HG03460 (cell line): ENCODE measurements around the gene HOMER1.

Experiments used
- ATAC-seq: cut with Tn5 transposase; IDR thresholded peaks from one replicate; pipeline ENCODE4 v1.9.1; 2021; ENCODE audit not compliant: unreplicated experiment

Gene HOMER1, protein sequence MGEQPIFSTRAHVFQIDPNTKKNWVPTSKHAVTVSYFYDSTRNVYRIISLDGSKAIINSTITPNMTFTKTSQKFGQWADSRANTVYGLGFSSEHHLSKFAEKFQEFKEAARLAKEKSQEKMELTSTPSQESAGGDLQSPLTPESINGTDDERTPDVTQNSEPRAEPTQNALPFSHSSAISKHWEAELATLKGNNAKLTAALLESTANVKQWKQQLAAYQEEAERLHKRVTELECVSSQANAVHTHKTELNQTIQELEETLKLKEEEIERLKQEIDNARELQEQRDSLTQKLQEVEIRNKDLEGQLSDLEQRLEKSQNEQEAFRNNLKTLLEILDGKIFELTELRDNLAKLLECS

DNA sequence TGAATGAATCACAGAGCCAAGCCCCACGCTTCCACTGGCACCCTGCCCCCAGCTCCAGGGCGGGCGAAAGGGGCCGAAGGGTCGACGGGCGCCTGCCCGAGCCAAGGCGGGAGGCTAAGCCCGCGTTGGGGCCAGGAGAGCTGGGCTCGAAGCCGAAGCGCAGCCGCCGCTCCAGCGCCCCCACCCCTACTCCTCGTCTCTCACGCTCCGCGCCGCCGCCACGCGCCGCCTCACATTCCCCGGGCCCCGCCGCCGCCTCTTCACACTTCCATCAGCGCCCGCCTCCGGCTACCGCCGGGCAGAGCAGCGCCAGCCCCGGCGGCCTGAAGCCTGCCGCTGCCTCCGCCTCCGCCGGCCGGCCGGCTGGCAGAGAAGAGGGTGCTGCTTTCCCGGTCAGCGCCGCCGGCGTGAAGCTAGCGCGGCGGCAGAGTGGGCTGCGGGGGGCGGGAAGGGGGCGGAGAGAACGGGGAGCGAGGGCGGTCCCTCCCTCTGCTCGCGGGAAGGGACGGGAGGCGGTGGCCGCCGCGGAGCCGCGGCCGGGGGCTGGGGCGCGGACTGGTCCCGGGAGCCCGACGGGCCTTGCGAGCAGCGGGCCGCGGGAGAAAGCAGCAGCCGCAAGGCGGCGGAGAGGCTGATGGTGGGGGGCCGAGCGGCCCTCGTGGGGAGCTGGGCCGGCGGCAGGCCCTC, at the start of gene HOMER1:
Gene HOMER1, minus strand, starts transcription at position 431 of the 687 bp plus-strand sequence. CDS start 1,360 bp downstream, outside the sequence.
- peak; percentile 61 for ATAC-seq

DNA sequence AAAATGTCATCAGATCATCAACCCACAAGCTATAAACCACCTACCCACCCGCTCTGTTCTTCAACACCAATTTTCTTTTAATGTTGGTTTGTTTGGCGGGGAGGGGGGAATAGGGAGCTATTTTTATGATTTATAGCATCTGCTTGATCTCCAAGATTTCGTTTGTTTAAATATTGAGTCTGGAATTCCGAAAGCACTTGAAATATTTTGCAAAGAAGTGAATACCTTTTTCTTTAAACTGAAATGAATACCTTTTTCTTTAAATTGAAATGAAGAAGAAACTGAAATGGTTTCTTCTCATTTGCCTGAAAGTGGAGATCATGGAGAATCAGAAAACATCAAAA, 49.3 kb upstream of the HOMER1 start:
- ATAC-seq = no peak

DNA sequence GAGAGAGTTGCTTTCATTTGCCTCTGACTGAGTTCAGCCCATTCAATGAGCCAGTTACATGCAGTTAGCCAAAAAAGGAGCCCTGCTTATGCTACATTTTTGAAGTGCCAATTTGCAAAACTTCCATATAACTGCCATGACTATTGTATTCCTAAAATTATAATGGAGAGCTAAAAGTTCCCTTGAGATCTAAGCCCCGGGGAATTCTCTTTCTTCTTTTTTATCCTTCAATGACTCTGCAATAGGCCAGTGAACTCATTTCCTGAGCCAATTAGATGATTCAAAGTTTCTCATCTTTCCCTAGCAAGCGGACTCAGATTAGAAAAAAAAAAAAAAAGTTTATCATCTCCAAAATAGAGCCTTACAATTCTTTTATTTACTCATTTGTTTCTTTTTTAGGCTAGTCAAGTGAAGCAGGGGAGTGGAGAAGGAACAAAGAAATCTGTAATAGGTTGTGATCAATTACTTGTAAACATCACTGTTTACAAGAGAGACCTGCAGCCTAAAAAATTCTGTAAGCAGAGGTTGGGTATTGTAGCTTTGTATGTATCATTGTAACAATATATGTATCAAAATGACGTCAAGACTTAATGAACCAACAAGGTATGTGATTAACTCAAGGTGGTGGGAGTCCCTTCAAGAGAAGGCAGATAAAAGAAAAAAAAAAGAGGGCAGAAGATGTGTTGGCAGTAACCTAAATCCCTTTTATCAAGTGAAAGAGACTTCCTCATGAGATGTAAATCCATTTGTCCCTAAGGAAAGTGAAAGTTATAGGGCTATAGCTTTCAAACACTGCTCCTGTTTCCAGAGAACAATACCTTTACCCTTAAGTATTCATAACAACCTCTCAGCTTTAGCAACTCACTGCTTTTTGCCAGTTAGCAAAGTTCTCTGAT, 48.7 kb upstream of the HOMER1 start:
- ATAC-seq = no peak

DNA sequence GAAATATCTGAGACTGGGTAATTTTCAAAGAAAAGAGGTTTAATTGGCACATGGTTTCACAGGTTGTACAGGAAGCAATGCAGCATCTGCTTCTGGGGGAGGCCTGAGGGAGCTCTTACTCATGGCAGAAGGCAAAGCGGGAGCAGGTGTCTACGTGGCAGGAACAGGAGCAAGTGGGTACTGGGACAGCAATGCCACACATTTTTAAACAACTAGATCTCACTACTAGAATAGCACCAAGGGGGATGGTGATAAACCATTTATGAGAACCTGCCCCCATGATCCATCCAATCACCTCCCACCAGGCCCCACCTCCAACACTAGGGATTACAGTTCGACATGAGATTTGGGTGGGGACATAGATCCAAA, 47.6 kb upstream of the HOMER1 start:
- ATAC-seq = peak; percentile 41

DNA sequence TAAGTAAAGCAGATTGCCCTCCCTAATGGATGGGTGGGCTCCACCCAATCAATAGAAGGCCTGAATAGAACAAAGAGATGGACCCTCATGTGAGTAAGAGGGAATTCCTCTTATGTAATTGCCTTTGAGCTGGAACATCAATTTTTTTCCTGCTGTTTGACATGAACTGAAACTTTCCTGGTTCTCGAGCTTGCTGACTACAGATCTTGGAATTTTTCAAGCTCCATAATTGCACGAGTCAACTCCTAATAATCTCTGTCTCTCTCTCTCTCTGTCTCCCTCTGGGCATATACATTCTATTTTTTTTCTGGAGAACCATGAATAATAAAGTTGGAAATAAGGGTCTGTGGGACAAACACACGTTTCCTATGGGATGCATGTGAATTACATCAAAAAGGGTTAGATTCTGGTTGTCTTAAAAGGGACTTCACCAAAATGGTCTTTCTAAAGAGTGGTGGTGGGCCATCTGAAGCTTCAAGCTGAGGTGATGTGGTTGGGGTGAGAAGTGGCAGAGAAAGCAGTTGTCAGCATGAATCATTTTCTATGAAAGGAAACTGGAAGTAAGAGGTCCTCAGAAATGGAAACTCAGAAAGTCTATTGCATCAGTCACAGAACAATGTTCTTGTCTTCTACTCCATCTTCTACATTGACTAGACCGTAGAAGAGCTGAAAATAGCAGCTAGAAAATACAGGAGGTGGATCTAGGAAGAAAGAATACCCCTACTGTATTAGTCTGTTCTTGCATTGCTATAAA, 47.0 kb upstream of the HOMER1 start:
- peak; percentile 79 for ATAC-seq

DNA sequence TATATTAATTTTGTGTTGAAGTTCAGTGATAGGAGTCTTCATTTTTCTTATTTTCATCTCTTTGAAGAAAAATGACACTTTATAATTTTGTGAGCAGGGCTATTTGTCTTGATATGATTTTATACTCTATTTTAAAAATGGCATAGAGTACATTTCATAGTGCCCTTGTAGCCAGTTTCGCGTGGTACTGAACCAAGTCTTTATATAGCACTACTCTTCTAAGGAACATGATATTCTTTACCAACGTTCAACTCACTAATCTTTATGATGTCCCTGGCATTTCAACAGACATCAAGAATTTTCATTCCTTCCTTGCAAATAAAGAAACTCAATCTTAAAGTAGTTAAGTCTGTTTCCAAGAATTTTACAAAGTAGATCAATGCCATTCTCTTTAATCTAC, 41.5 kb upstream of the HOMER1 start:
- no peak for ATAC-seq

DNA sequence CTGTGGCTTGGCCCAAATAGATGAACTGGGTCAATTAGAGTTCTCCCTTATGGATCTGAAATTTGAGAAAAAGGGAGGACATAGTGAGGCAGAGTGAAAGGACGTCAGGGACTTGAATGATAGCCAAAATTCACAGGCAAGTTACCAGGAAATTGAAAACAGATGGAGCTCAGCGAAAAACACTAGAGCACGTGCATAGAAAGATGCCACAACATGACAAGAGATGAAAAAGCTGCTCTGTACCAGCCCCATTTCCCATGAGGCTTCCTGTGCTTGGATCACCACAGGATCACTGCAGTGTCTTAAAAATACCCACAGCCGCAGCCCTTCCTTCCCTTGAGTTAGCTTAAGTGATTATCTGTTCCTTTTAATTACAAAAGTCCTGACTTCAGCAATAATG, 39.0 kb upstream of the HOMER1 start:
- ATAC-seq = no peak

DNA sequence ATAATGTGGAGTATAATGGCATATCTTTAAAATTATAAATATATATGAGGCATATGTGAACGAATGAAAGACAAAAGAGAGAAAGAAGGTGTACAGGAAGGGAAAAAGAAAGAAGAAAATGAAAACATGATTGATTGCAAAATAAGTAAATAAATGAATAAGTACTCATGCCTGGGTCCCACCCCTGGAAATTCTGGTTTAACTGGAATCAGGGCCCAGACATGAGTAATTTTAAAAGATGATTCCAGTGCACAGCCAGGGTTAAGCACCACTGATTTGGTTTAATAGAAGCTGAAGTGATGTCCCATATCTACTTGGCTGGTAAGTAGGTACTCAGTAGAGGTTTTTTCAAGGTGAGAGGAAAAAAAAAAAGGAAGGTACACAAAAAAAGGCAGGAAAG, 34.0 kb upstream of the HOMER1 start:
- ATAC-seq = no peak

DNA sequence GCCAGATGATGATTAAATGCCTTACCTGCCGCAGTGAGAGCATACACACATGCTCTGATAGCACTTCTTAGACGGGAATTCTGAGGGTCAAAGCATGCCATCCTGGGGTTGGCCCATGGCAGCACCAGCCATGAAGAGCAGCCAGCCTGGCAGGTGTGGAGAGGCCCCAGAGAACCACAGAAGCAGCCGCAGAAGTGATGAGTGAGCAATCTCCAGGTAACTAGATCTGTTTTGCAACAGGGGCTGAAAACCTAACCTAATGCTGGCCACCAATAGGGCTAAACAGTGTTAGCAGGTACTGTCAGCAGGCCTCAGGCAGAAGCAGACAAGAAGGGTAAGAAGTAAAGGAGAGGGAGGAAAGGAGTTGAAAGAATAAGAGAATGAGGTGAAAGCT, 33.5 kb upstream of the HOMER1 start:
- no peak for ATAC-seq

DNA sequence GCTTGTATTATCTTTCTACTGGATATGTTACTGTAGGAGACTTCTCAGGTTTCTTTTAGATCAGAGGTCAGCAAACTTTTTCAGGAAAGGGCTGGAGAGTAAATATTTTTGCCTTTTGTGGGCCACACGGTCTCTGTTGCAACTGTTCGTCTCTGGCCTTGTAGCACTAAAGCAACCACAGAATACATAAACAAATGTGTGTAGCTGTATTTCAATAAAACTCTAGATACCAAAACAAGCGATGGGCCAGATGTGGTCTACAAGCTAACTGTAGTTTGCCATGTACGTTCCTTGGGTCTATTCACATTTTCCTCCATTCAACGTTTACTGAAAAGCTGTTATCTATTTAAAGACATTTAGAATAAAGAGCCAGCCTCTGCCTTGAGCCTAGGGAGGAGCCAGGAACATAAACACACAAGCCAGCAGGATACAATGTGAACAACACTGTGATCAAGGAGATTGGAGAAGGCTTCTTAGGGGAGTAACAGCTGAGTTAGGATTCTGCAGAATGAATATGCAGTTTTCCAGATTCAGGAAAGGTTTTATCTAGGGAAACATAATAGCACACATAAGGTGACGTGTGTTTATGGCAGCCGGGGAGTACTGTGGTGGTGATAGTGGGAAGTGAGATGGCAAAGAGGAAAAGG, 33.0 kb upstream of the HOMER1 start:
- no peak for ATAC-seq

DNA sequence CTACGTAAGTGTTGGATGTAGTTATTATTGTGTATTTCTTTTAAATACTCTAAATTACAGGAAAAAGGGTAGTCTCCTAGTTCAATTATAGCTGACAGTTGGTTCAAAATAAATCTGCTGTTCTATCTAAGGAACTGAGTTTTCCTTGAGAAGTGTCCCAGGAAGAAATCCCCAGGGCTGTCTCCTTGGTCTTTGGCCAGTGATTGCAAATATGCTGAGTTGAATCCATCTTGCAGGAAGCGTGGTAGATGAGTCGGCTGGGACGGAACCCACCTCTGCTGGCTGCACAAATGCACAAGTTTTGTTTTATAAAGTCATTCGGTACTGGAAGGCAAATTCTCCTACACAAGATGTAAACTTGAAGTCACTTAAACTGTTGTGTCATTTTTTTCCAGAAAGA, 30.2 kb upstream of the HOMER1 start:
- ATAC-seq = no peak

DNA sequence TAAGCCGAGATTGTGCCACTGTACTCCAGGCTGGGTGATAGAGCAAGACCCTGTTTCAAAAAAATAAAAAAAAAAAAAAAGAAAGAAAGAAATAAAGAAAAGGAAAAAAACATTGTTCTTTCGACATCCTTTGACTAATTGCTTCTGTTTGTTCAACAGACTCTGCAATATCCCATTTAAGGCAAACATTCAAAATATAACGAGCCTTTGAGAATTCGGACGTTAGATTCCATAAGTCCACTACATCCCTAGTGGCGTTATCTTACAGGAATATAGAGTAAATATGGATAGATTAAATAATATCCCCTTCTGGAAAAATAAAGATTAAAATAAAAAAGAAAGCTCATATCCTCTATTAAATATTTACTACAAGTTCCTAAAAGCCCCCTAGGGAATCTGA, 27.0 kb upstream of the HOMER1 start:
- no peak for ATAC-seq

DNA sequence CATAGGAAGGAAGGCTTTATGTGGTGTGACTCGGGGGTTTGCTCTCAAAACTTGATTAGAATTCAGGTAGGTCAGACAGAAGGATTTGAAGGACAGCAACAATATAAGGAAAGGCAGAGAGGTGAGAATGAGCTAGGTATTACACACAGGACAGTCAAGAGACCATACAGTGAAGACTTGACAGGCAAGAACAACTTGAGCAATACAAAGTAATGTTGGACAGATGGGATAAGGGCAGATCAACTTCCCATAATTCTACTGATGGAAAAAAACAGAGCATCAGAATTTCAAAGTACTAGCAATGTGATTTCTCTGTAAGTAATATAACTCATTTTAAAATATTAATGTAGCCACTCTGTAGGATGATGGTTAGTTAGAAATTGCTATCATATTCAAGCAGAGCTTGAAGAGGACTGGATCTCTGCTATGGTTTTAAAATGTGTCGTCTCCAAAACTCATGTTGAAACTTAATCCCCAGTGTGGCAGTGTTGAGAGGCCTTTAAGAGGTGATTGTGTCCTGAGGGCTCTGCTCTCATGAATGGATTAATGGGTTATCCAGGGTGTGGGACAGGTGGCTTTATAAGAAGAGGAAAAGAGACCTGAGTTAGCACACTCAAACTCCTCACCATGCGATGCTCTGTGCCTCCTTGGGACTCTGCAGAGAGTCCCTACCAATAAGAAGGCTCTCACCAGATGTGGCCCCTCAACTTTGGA, 22.4 kb upstream of the HOMER1 start:
- no peak for ATAC-seq

DNA sequence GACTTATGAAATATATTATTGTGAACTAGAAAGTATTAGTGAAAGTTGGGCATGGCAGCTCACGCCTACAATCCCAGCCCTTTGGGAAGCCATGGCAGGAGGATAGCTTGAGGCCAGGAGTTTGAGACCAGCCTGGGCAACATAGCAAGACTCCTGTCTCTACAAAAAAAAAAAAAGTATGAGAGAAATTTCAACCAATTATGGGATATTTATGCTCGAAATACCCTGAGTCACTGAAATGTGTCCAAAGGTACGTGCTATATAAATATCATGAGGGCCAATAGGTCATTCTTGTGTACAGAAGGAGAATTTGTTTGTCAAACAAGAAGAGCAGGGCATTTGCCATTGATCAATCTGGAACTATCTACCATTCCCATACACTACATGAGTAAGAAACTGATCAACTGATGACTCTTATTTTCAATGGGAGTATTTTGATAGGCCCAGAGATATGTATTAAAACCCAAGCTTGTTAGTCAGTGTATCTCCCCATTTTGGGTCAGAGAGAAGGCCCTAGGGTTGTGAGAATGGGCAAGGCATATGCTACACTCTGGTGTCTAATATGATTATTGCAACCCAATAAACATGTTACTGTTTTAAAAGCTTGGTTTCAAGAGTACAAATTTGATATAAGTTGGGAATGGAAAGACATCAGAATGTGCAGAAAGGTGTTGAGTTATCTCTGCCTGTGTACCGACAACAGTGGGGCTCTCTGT, 21.7 kb upstream of the HOMER1 start:
- no peak for ATAC-seq

DNA sequence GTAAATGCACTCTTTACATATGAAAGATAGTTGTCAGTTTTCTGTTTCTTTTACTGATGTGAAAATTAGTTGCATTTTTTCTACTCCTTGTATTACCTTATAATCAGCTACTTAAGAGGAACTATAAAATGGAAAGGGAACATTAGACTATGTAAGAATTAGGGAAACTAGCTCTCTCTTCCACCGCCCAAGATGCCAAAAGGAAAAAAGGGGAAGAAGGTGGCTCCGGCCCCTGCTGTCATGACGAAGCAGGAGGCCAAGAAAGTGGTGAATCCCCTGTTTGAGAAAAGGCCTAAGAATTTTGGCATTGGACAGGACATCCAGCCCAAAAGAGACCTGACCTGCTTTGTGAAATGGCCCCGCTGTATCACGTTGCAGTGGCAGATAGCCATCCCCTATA, 15.2 kb upstream of the HOMER1 start:
- ATAC-seq = no peak

DNA sequence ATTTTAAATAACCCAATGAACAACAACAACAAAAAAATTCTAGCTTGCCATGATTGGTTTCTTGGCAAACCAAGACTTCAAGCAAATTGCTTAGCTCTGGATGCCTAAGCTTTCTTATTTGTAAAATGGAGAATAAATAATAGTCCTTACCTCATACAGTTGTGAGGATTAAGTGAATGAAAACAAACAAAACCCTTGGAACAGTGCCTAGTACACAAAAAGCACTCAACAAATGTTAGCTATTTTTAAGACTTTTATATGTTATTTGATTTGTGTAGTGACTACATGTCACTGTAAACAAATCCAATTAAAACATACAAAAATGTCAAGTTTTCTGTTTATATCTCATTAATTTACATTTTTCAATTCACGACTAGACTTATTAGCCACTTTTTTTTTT, 13.5 kb upstream of the HOMER1 start:
- ATAC-seq = no peak

DNA sequence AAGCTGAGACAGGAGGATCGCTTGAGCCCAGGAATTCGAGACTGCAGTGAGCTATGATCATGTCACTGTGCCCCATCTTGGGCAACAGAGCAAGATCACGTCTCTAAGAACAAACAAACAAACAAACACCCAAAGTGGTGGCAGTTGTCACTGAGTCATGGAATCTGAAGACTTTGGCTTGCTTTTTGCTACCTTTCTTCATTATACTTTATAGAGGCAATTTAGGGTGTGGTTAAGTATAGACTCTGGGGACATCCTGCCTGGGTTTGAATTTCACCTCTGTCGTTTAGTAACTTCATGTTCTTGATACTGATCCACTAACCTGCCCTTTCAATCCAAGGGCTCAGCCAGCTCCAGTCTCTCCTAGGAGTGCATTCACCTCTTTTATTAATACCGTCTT, 13.0 kb upstream of the HOMER1 start:
- ATAC-seq = no peak

DNA sequence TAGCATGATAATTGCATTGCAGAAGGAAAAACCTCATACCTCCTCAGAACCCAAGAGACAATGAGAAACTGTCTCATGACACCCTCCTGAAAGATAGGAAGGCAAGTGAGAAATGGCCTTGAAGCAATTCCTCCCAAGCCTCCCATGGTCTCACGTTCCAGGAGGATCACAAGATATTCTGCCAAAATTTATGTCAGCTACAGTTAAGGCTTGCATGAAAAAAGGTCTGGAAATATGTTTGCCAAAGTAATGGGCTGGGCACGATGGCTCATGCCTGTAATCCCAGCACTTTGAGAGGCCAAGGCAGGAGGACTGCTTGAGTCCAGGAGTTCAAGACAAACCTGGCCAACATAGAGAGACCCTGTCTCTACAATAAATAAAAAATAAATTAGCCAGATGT, 12.6 kb upstream of the HOMER1 start:
- ATAC-seq = no peak

DNA sequence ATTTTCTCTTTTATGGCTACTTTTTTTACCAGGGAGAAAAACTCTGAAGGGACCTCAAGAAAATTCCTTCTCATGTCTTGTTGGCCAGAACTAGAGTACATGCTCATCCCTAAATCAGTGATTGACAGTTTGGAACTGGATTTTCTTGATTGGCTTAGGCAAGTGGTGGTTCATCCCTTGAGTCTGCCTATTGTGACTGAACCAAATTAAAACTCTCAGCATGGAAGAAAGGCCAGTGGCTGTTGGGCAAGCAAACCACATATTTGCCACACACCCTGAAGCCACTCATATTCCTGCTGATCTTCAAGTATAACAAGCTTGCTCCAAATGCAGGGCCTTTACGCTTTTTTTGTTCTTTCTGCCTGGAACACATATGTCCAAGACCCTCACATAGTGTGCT, 7.2 kb upstream of the HOMER1 start:
- no peak for ATAC-seq
